GM21737 (cell line): Measurements from ENCODE around the gene RPS10.
"Not testable (repeated sequence)": the region's sequence is repeated elsewhere in the genome, so short reads cannot be mapped to it uniquely, and the experiment has no call there.

ENCODE experiments used
- ATAC-seq: cut with Tn5 transposase; IDR thresholded peaks from one replicate; pipeline ENCODE4 v1.9.1; 2021; ENCODE audit warnings: mild to moderate bottlenecking, moderate library complexity; ENCODE audit not compliant: unreplicated experiment

The RPS10 gene

GRCh38 chr6:34451192-34451591, 25.3 kb upstream of the RPS10 start:
- no peak for ATAC-seq

- ATAC-seq: no peak
These were observed 22.0 kb upstream of the RPS10 start for GRCh38 chr6:34447910-34448309.

GRCh38 chr6:34447386-34447785, 21.5 kb upstream of the RPS10 start:
- no peak for ATAC-seq

GRCh38 chr6:34445313-34445860, 19.5 kb upstream of the RPS10 start:
- no peak for ATAC-seq

GRCh38 chr6:34441526-34441925, 15.7 kb upstream of the RPS10 start:
- ATAC-seq: no peak

GRCh38 chr6:34439442-34439841, 13.6 kb upstream of the RPS10 start:
- ATAC-seq: no peak

- ATAC-seq: no peak
These were observed 12.8 kb upstream of the RPS10 start for GRCh38 chr6:34438705-34439104.

- ATAC-seq: no peak
These were observed 11.7 kb upstream of the RPS10 start for GRCh38 chr6:34437644-34437970.

GRCh38 chr6:34436803-34437643, 11.2 kb upstream of the RPS10 start:
- no peak for ATAC-seq

GRCh38 chr6:34435916-34436315, 10.0 kb upstream of the RPS10 start:
- no peak for ATAC-seq

- ATAC-seq: peak; percentile 10
These were observed 754 bp downstream of the RPS10 start for GRCh38 chr6:34425132-34425497.

- no peak for ATAC-seq
These were observed 1.4 kb downstream of the RPS10 start for GRCh38 chr6:34424200-34425131.

GRCh38 chr6:34423254-34423653, 2.6 kb downstream of the RPS10 start:
- no peak for ATAC-seq

GRCh38 chr6:34418367-34418766, 7.5 kb downstream of the RPS10 start:
- ATAC-seq: no peak

GRCh38 chr6:34416877-34417371, 8.9 kb downstream of the RPS10 start:
- no peak for ATAC-seq

- ATAC-seq: no peak
These were observed 10.6 kb downstream of the RPS10 start for GRCh38 chr6:34414999-34415858.

GRCh38 chr6:34412643-34413214, 13.1 kb downstream of the RPS10 start:
- no peak for ATAC-seq

- no peak for ATAC-seq
These were observed 13.9 kb downstream of the RPS10 start for GRCh38 chr6:34412016-34412415.

GRCh38 chr6:34407915-34408314, 18.0 kb downstream of the RPS10 start:
- not testable (repeated sequence) for ATAC-seq

- ATAC-seq: no peak
These were observed 29.4 kb downstream of the RPS10 start for GRCh38 chr6:34396518-34396917.
